Stimulated activated CD4-positive, alpha-beta T cell treated with anti-CD3 and anti-CD28 coated beads, Interleukin-15, amount 100 ng/mL, for 48 hours (primary cell): ENCODE results near the gene ZNF699.
A peak's percentile ranks its signal among the peaks of the same experiment; 100 is the strongest.

Experiments used
- DNase-seq, 2 donors: peaks; one replicate each; pipeline ENCODE4 v3.0.0-alpha.2; 2020; ENCODE audit warnings: low read depth in 2 of 2

The ZNF699 gene

DNA sequence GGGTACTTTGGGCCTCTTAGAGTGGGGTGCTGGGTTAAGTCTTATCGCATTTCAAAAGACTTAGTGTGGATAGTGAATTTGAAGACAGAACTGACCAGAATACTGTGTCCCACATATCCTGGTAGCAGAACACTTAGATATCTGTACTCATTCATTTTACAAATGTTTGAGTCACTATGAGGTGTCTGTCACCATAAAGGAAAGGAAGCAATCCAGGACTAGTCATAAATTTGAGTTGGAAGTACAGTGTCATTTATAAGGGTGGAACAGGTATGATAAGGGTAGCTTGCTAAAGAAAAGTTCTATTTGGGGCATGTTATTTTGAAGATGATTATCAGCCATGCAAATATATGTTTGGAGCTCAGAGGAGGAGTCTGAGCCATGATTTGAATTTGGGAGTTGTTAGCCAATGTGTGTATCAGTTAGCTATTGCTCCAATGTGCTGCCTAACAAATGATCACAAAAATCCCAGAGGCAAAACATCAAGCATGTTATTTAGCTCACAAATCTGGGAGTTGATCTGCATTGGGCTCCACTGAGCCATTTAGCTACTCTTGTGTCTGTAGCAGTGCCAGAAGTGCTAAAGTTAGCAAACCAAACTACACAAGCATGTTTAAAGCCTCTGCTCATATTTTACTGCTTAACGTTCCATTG lies 20.3 kb downstream of the ZNF699 start:
- DNase-seq = no peak

DNA sequence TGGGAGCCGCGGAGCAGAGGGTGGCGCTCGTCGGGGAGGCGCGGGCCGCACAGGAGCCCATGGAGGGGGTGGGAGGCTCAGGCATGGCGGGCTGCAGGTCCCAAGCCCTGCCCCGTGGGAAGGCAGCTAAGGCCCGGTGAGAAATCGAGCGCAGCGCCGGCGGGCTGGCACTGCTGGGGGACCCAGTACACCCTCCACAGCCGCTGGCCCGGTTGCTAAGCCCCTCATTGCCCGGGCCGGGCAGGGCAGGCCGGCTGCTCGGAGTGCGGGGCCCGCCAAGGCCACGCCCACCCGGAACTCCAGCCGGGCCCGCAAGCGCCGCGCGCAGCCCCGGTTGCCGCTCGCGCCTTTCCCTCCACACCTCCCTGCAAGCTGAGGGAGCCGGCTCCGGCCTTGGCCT lies 26.2 kb downstream of the ZNF699 start:
- DNase-seq = peak in 1 of 2 donors; percentile 7

DNA sequence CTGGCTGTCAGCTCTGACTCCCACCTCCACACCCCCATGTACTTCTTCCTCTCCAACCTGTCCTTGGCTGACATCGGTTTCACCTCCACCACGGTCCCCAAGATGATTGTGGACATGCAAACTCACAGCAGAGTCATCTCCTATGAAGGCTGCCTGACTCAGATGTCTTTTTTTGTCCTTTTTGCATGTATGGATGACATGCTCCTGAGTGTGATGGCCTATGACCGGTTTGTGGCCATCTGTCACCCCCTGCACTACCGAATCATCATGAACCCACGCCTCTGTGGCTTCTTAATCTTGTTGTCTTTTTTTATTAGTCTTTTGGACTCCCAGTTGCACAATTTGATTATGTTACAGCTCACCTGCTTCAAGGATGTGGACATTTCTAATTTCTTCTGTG lies 58.4 kb downstream of the ZNF699 start:
- DNase-seq = no peak

DNA sequence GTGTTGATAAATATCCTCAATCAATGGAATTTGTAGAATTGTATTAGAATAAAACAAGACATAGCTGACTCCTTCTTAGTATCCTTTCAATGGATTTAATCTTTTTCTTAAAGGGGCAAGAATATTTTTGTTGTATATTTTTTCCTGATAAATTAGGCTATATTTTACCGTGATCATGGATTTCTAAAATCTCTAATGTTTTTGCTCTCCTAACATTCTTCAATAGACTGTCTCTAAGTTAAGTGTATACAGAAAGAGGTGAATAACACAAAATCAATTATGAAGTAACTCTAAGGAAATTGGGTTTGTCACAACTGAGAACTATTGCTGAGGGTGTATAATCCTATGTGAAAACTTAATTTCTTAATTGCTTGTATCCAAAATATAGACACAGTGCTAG lies 59.0 kb downstream of the ZNF699 start, which contains the start of gene OR7E24:
OR7E24 (plus strand) TSS at position 301 of the 400 bp plus-strand sequence. CDS start 114 bp downstream, outside the sequence.
- DNase-seq = no peak
